HepG2 (cell line): Measurements from ENCODE around the gene PLEKHA8.

Experiments
- AKAP8 ChIP-seq: sonication (generic); formaldehyde crosslinking; IDR thresholded peaks from 2 replicates; pipeline ENCODE4 v1.5.1; 2020; ENCODE audit warnings: mild to moderate bottlenecking, missing genetic modification reagents
- ZBTB1 ChIP-seq: sonication (generic); formaldehyde crosslinking; IDR thresholded peaks from 2 replicates; pipeline ENCODE4 v1.4.0; 2020; ENCODE audit warnings: missing genetic modification reagents, borderline replicate concordance

GRCh38 chr7:30038196-30038980 lies 10.2 kb downstream of the PLEKHA8 start:
- TF ChIP-seq AKAP8 (CRISPR knock-in tag): no peak
- no peak for TF ChIP-seq ZBTB1 (CRISPR knock-in tag)
